ENCODE data around the gene VGLL3. TPM values are rescaled to one million over a fixed set of nuclear protein-coding genes. Genes with fewer than 3 reads are reported as not detected.
"Not testable (repeated sequence)": the region's sequence is repeated elsewhere in the genome, so short reads cannot be mapped to it uniquely, and the experiment has no call there.

VGLL3 gene
- total RNA-seq = 10 to 100 TPM in 1 of 2 donors, 1 to 10 TPM in 1; 8.2 to 19.4 TPM
- long read RNA-seq, partial matches to known transcripts = 0 of 2 reads
- long read RNA-seq, other reads (novel, unspliced or antisense) = 2 of 2 reads

- ATAC-seq (peak; percentile 89), DNase-seq (peak; percentile 78)
- intact Hi-C loops (cut with DNase I) = no loop called here
Observed at GRCh38 chr3:86990734-86991481, at the start of gene VGLL3. Gene VGLL3 (minus strand): TSS chr3:86991149. CDS start chr3:86990743, 406 bp downstream.

- ATAC-seq = no peak
- intact Hi-C loops (cut with DNase I) = no loop called here
Observed at GRCh38 chr3:87037652-87038051, 46.7 kb upstream of the VGLL3 start.

GRCh38 chr3:87036671-87037070 lies 45.7 kb upstream of the VGLL3 start:
- DNase-seq = no peak
- intact Hi-C loops (cut with DNase I) = no loop called here
- no peak for ATAC-seq

More at GRCh38 chr3:87037652-87038051, 46.7 kb upstream of the VGLL3 start:
- DNase-seq = no peak

GRCh38 chr3:87035339-87035738 lies 44.4 kb upstream of the VGLL3 start:
- intact Hi-C loops (cut with DNase I) = no loop called here
- no peak for DNase-seq
- peak in 1 of 2 donors; percentile 56 for ATAC-seq

- DNase-seq (no peak), ATAC-seq (peak in 1 of 2 donors; percentile 57)
- intact Hi-C loops (cut with DNase I) = no loop called here
Observed at GRCh38 chr3:87033205-87033604, 42.3 kb upstream of the VGLL3 start.

GRCh38 chr3:87025661-87026645 lies 35.0 kb upstream of the VGLL3 start:
- ATAC-seq = no peak
- intact Hi-C loops (cut with DNase I) = no loop called here
- no peak for DNase-seq

- intact Hi-C loops (cut with DNase I); DNase-seq; ATAC-seq: not testable (repeated sequence)
Observed at GRCh38 chr3:87017370-87017769, 26.4 kb upstream of the VGLL3 start.

- DNase-seq (no peak), ATAC-seq (no peak)
- intact Hi-C loops (cut with DNase I) = no loop called here
Observed at GRCh38 chr3:87009271-87009670, 18.3 kb upstream of the VGLL3 start.

GRCh38 chr3:87006844-87007439 lies 16.0 kb upstream of the VGLL3 start:
- DNase-seq (no peak), ATAC-seq (no peak)
- intact Hi-C loops (cut with DNase I) = no loop called here

GRCh38 chr3:87004883-87005282 lies 13.9 kb upstream of the VGLL3 start:
- DNase-seq = no peak
- ATAC-seq = no peak
- intact Hi-C loops (cut with DNase I) = no loop called here

GRCh38 chr3:87002346-87002745 lies 11.4 kb upstream of the VGLL3 start:
- DNase-seq (no peak), ATAC-seq (no peak)
- intact Hi-C loops (cut with DNase I) = no loop called here

- intact Hi-C loops (cut with DNase I) = no loop called here
- DNase-seq (no peak), ATAC-seq (no peak)
Observed at GRCh38 chr3:87001473-87002098, 10.6 kb upstream of the VGLL3 start.

- ATAC-seq = no peak
- intact Hi-C loops (cut with DNase I) = no loop called here
- DNase-seq = no peak
Observed at GRCh38 chr3:87000940-87001339, 10.0 kb upstream of the VGLL3 start.

GRCh38 chr3:86998569-86998968 lies 7.6 kb upstream of the VGLL3 start:
- DNase-seq (no peak), ATAC-seq (no peak)
- intact Hi-C loops (cut with DNase I) = no loop called here

GRCh38 chr3:86996261-86996955 lies 5.5 kb upstream of the VGLL3 start:
- intact Hi-C loops (cut with DNase I) = no loop called here
- ATAC-seq (no peak), DNase-seq (no peak)

- intact Hi-C loops (cut with DNase I) = no loop called here
- ATAC-seq = no peak
- DNase-seq = no peak
Observed at GRCh38 chr3:86995537-86995936, 4.6 kb upstream of the VGLL3 start.

- DNase-seq (no peak), ATAC-seq (no peak)
- intact Hi-C loops (cut with DNase I) = no loop called here
Observed at GRCh38 chr3:86993704-86994103, 2.8 kb upstream of the VGLL3 start.

GRCh38 chr3:86991840-86992435 lies 989 bp upstream of the VGLL3 start:
- intact Hi-C loops (cut with DNase I) = no loop called here
- DNase-seq (no peak), ATAC-seq (peak in 1 of 2 donors; percentile 31)

All from left cardiac atrium (tissue), 4 donors.